Adrenal gland (tissue), 12 donors: ENCODE results near the gene HMX2. TPM values are rescaled to one million over a fixed set of nuclear protein-coding genes. Genes with fewer than 3 reads are reported as not detected.

ENCODE experiments used
- DNase-seq, 7 donors: peaks; one replicate each; pipeline ENCODE4 v3.0.0-alpha.2; 2019 to 2020
- H3K27ac ChIP-seq, 5 donors: fragments of 200-600 bp; sonication (generic) in 4 of 5; 1 replicate in 3 of 5; 2 replicates in 2 of 5; pipeline versions ENCODE4 v1.5.1 to v1.8.0; 2016 to 2020; ENCODE audit warnings: mild to moderate bottlenecking in 1 of 5
- H3K27me3 ChIP-seq: fragments of 200-600 bp; 2 replicates; pipeline ENCODE4 v1.8.0; 2021
- H3K36me3 ChIP-seq, 2 donors: fragments of 200-600 bp; replicated peaks in 1 of 2; 1 replicate in 1 of 2; 2 replicates in 1 of 2; pipeline versions ENCODE4 v1.5.1 to v1.8.0; 2018 to 2022
- H3K4me1 ChIP-seq, 2 donors: fragments of 200-600 bp; replicated peaks in 1 of 2; 1 replicate in 1 of 2; 2 replicates in 1 of 2; pipeline versions ENCODE4 v1.5.1 to v1.8.0; 2018 to 2021
- H3K4me3 ChIP-seq, 4 donors: fragments of 200-600 bp; sonication (generic) in 3 of 4; one replicate each; pipeline ENCODE4 v1.5.1; 2016 to 2018
- H3K9me3 ChIP-seq, 3 donors: fragments of 200-600 bp; sonication (generic) in 1 of 3; replicated peaks in 1 of 3; 1 replicate in 2 of 3; 2 replicates in 1 of 3; pipeline versions ENCODE4 v1.5.1 to v1.8.0; 2016 to 2021
- CTCF ChIP-seq, 6 experiments: fragments of 450-650 bp in 4 of 6; fragments of 200-600 bp in 2 of 6; sonication (generic) in 1 of 6; IDR thresholded peaks; 1 replicate in 5 of 6; 2 replicates in 1 of 6; pipeline versions ENCODE4 v1.5.1 to v1.8.0; 2016 to 2021; ENCODE audit warnings: antibody characterized with exemption in 6 of 6, mild to moderate bottlenecking in 2 of 6, moderate library complexity in 1 of 6
- POLR2A ChIP-seq, 2 donors: fragments of 450-650 bp; IDR thresholded peaks; one replicate each; pipeline ENCODE4 v1.6.1; 2017; ENCODE audit warnings: antibody characterized with exemption in 2 of 2, mild to moderate bottlenecking in 2 of 2, moderate library complexity in 1 of 2
- WGBS, 4 donors: extraction: QIAGEN DNeasy Blood & Tissue Kit in 2 of 4; methylation state at CpG; one replicate each; pipeline versions ENCODE4 v1.1.5 to v1.1.7; 2013 to 2017; 5-methylcytosine and 5-hydroxymethylcytosine counted together
- intact Hi-C, 2 donors: fragments of 100-400 bp; cut with DNase I; formaldehyde crosslinking; loops; one replicate each; pipeline versions ENCODE4 v1.14.1 to v1.15.0; 2022 to 2023
- polyA plus RNA-seq, 3 donors: library from polyadenylated mRNA; stranded (reverse); fragments of 200-250 nt in 2 of 3; fragments of 350-450 nt in 1 of 3; fragmentation: Illumina TruSeq in 1 of 3; extraction: RNeasy Lipid Tissue Mini Kit (QIAGEN cat#74804) in 1 of 3; gene quantifications; one replicate each; pipeline ENCODE4 v1.2.3, GENCODE V29; 2013 to 2014
- total RNA-seq, 9 donors: library from RNA; depleted of rRNA in 4 of 9; stranded (reverse); fragments of >200 nt in 4 of 9; fragments of 120-200 nt in 1 of 9; fragmentation: NEBNext Ultra II Directional in 1 of 9; extraction: Animal tissue kit (Norgen Biotek cat#: 25700) in 1 of 9; gene quantifications; one replicate each; pipeline versions ENCODE4 v1.1.0 to v1.2.4, GENCODE V29; 2013 to 2023
- donor health status: healthy with polysubstance abuse.
- donor health status: Bipolar disorder and iron deficiency.
- donor health status: DM: yes; HTN: yes; CAD: no.
- donor health status: DM: no; HTN: no; CAD: no.
- donor health status: DM: no; HTN: no; CAD: no.
- donor health status: DM: yes; HTN: yes; CAD: no.

Gene HMX2
- total and polyA plus RNA-seq, 12 donors, result not detected

GRCh38 chr10:123139521-123140163 lies 8.3 kb upstream of the HMX2 start:
- Histone ChIP-seq H3K27me3 (peaks cover 98% of the 10 kb centered on the region), H3K9me3 (no peaks in the 10 kb centered on the region), H3K4me3 (no peak overlapping the region), H3K4me1 (peaks cover 16 to 34% of the 10 kb centered on the region in 2 donors), H3K27ac (no peak overlapping the region), H3K36me3 (no peaks in the 10 kb centered on the region)
- no peak for DNase-seq
- WGBS, 4 donors, result 6 to 8% (median 7%) methylated on average over 28 to 32 of the region's 32 CpGs
- intact Hi-C loops, result loop anchor here in 1 of 2 donors (10.0 kb wide), 1 partner anchor 235 kb away; no protein-coding TSS in a partner anchor
- TF ChIP-seq CTCF (IDR thresholded peaks at IDR 0.05) (no peak), POLR2A (IDR thresholded peaks at IDR 0.05) (no peak)

- intact Hi-C loops, result no loop called here
- no peaks in the 10 kb centered on the region for H3K9me3 ChIP-seq
- H3K4me3 ChIP-seq, result no peak overlapping the region
- H3K36me3 ChIP-seq, result no peaks in the 10 kb centered on the region
- peaks cover 98% of the 10 kb centered on the region for H3K27me3 ChIP-seq
- no peak overlapping the region for H3K27ac ChIP-seq
- peaks cover 16 to 27% of the 10 kb centered on the region in 2 donors for H3K4me1 ChIP-seq
- no peak for DNase-seq
- no peak for TF ChIP-seq POLR2A (IDR thresholded peaks at IDR 0.05)
- TF ChIP-seq CTCF (IDR thresholded peaks at IDR 0.05), result no peak
- WGBS, 4 donors, result 6 to 10% (median 7%) methylated on average over 11 to 43 of the region's 43 CpGs
Measured at GRCh38 chr10:123140164-123140982, 7.6 kb upstream of the HMX2 start.

GRCh38 chr10:123140983-123141390 lies 6.9 kb upstream of the HMX2 start:
- Histone ChIP-seq H3K4me3 (no peak overlapping the region), H3K9me3 (no peaks in the 10 kb centered on the region), H3K27ac (no peak overlapping the region), H3K36me3 (no peaks in the 10 kb centered on the region), H3K4me1 (peaks cover 12 to 23% of the 10 kb centered on the region in 2 donors), H3K27me3 (peaks cover 98% of the 10 kb centered on the region)
- intact Hi-C loops, result no loop called here
- no peak for TF ChIP-seq CTCF (IDR thresholded peaks at IDR 0.05)
- TF ChIP-seq POLR2A (IDR thresholded peaks at IDR 0.05), result no peak
- WGBS, 4 donors, result 5 to 11% (median 7%) methylated on average over 4 to 6 of the region's 6 CpGs
- no peak for DNase-seq

- Histone ChIP-seq H3K27me3 (peaks cover 98% of the 10 kb centered on the region), H3K4me3 (no peak overlapping the region), H3K9me3 (no peaks in the 10 kb centered on the region), H3K4me1 (peaks cover 7 to 16% of the 10 kb centered on the region in 2 donors), H3K27ac (no peak overlapping the region), H3K36me3 (no peaks in the 10 kb centered on the region)
- TF ChIP-seq CTCF (IDR thresholded peaks at IDR 0.05) (no peak), POLR2A (IDR thresholded peaks at IDR 0.05) (no peak)
- no peak for DNase-seq
- 11 to 16% (median 14%) methylated on average over 23 to 38 of the region's 38 CpGs for WGBS, 4 donors
- intact Hi-C loops, result no loop called here
Measured at GRCh38 chr10:123141791-123142700, 5.9 kb upstream of the HMX2 start.
